ENCODE measurements around the gene BABAM1. TPM values are rescaled to one million over a fixed set of nuclear protein-coding genes. Genes with fewer than 3 reads are reported as not detected.

Gene BABAM1
- total RNA-seq, result 43.6 TPM

DNA sequence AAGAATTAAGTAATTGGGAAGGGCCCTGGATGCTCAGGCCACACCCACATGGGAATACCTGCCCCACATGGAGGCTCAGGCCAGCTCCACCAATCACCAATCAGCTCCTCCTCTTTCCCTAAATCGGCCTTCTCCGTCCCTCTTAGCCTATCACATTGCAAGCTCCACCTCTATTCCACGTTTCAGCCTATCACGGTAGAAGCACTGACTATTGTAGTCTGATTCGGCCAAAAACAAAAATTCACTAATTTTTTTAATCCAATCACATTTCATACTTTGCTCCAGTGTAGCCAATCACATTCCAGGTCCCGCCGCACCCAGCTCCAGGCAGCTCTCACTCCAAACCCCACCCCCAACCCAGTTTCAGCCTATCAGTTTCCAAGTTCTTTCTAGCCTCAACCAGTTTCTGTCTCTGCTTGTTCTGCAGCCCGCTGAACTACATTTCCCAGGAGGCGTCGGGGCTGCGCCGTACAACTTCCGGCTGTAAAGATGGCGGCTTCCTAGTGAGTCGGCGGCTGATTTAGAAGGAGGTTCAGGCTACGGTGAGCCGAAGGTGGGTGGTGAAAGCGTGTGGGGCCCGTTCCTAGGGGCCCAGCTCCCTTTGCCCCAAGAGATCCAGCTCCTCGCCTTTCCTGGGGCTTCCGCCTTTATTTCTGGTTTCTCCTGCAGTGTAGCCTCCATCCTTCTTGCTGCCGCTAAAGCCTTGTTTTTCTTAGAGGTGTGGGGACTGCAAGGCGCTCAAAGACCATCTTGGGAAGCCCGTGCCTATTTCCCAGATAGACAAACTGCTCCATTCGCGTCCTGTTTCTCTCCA, at the start of gene BABAM1:
Gene BABAM1 (plus strand): TSS at position 469 of the 814 bp plus-strand sequence. CDS start 1,364 bp downstream, outside the sequence.
- DNase-seq, result peak; percentile 99

DNA sequence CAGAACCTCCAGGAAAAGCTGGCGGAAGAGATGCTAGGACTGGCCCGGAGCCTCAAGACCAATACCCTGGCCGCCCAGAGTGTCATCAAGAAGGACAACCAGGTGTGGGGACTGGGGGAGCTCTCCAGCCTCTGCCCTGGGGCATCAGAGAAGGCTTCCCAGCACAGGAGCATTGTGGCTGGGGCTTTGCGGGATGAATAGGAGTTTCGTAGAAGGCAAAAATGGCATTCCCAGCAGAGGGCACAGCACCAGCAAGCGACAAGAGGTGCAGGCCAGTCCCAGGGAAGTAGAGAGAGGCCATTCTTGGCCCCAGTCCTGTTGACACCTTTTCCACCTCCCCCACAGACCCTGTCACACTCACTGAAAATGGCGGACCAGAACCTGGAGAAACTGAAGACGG, 48.0 kb upstream of the BABAM1 start:
- no peak for DNase-seq

DNA sequence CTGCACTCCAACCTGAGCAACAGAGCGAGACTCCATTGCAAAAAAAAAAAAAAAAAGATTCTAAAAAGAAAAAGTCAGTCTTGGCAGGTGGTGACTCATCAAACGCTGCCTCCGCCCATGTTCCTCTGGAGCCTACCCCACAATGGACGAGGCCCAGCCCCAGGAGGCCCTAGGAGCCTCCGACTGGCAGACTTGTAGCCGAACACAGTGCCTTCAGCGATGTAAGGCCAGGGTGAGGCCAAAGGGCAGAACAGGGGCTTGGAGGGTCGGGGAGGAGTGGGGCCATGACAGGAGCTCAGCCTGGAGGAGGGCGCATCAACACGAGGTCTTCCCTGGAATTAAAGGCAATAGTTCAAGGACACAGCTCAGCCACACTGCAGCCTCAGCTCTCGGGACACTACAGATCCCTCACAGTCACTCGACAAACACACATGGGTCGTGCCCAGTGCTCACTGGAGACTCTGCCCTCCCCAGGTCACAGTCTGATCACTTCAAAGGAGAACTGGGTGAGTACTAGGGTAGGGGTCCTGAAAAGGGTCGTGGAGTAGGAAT, 47.0 kb upstream of the BABAM1 start:
- no peak for DNase-seq

DNA sequence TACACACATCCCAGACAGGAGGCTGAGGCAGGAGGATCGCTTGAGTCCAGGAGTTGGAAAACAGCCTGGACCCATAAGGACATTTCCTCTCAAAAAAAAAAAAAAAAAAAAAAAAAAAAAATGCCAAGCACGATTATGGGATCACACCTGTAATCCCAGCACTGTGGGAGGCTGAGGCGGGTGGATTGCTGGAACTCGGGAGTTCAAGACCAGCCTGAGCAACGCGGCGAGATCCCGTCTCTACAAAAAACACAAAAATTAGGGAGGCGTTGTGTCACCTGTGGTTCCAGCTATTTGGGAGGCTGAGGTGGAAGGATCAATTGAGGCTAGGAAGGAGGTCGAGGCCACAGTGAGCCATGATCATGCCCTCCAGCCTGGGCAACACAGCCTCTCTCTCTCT, 42.2 kb upstream of the BABAM1 start:
- DNase-seq, result no peak

DNA sequence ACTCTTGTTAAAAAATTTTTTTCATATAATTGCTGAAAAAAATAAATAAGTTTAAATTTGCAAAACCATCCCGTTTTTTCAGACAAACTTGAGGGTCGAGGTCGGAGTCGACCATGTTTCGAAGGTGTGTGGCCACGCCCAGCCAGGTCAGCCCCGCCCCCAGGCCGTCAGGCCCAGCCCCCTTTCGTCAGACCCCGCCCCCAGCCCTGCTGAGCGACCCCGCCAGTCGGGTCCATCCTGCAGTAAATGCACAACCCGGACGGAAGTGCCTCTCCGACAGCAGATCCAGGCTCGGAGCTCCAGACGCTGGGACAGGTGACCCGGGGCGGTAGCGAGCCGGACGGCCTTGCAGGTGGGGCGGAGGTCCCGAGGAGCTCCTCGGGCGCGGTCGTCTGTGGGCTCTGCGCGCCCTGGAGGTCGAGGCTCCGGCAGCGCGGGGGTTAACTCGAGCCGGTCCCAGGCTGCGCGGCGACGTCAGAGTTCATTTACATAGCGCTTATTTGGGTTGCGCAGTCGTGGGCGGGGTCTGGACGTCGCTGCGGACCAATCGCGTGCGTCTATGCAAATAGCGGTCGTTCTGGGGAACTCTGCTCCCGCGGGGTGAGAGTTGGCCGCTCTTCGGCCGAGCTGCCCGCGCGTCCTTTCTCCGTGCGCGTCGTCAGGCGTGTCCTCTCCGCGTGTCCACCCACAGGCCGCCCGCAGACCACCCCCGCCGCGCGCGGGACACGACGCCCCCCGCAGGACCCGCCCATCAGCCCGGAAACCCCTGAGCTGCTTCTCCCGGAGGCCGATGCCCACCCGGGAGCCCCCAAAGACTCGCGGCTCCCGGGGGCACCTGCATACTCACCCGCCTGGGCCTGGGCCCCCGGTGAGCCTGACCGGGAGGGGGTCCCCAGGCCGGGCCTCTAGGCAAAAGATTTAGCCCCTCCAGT, 41.0 kb upstream of the BABAM1 start, which contains the start of gene OCEL1:
Gene OCEL1 (plus strand): TSS at position 225 of the 932 bp plus-strand sequence. CDS start 22 bp downstream, at position 247.
- DNase-seq, result peak; percentile 96

DNA sequence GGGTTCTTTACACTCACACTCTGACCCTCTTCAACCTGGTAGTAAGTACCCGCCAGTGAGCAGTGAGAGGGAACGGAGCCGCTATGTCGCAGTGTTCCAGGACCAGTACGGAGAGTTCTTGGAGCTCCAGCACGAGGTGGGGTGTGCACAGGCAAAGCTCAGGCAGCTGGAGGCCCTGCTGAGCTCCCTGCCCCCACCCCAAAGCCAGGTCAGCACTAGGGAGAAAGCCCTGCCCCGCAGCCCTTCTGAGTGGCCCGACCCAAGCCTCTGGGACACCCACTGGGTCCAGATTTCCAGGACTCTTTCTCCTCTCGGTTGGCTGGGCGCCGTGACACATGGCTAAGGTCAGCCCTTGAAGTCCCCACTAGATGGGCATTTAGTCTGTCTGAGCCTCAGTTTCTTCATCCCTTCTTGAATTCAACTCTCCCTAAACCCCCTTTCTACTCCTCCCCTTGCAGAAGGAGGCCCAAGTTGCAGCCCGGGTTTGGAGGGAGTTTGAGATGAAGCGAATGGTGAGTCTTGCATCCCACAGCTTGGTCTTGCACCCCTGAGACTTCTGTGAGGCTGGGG, 39.4 kb upstream of the BABAM1 start:
- no peak for DNase-seq

DNA sequence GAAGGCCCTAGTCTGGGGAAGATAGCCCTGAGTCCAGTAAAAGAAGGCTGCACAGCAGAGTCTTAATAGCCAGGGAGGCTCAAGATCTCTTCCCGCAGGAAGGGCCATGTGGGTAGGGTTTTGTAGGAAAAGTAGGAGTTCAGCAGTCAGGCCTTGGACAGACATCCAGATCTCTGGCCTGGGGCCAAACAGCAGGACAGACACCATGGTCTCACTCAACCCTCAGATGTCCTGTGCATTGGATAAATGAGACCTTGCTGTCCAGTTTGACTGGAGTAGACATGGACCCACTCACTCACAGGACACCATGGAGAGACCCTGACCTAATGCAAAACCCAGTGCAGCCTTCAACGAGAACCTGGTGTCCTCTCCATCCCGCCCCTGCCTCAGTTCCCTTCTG, 37.4 kb upstream of the BABAM1 start:
- DNase-seq, result no peak

DNA sequence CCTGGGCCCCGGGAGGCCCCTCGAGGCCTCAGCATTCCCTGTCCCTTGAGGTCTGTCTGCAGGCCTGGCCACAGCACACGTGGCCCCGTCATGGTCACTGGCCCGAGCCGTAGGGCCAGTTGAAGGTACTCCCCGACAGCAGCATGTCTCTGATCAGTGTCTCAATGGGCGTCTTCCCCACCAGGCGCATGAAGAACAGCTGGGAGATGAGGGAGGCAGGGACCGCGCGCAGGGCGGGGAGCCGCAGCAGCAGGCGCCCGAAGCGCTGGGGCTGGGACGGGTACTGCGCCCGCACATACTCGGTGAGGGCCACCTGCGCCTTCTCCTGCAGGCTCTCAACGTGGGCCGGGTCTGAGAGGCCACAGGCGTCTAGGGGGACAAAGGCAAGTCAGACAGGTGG, 35.0 kb upstream of the BABAM1 start:
- DNase-seq, result no peak

DNA sequence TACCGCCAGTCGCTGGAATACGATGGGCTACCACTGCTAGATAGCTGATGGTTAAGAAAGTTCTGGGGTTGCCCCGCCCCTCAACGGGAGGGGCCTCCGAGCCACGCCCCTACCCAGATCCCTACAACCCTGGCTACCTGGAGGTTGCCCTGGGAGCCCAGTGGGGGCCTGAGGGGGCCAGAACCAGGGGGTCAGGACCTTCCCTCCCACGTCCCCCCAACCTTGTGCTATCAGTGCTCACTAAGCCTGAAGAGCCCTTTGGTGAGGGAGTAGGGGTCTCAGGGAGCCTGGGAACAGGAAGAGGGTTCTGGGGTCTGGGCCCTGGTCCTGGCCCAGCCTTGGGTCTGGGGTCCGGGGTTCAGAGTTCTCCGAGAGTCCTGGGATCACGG, 32.3 kb upstream of the BABAM1 start:
- DNase-seq, result no peak

DNA sequence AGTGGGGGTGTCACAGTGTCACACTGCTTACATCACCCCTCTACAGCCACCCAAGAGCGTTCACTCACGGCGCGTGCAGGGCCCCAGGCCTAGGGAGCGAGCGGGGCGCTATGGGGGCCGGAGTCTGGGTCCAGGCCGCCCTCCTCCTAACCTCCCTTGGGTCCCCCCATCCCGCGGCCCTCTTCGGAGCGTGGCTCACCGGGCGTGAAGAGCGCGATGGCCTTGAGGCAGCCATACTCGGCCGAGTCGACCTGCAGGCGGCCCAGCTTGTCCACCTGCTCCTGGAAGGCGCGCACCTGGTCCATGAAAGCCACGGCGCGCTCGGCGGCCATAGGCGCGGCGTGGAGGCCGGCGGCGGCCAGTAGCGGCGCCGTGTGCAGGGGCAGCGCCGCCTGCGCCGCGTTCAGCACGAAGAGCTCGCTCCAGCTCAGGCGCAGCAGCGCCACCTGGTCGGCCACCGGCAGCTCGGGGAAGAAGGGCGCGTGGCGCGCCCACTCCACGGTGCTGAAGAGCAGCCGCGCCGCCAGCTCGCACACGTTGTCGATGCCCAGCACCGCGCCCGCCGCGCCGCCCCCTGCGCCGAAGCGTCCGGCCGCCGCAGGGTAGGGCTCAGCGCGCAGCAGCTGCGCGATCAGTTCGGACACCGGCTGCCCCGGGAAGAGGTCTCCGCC, 31.8 kb upstream of the BABAM1 start:
- DNase-seq, result peak; percentile 21

DNA sequence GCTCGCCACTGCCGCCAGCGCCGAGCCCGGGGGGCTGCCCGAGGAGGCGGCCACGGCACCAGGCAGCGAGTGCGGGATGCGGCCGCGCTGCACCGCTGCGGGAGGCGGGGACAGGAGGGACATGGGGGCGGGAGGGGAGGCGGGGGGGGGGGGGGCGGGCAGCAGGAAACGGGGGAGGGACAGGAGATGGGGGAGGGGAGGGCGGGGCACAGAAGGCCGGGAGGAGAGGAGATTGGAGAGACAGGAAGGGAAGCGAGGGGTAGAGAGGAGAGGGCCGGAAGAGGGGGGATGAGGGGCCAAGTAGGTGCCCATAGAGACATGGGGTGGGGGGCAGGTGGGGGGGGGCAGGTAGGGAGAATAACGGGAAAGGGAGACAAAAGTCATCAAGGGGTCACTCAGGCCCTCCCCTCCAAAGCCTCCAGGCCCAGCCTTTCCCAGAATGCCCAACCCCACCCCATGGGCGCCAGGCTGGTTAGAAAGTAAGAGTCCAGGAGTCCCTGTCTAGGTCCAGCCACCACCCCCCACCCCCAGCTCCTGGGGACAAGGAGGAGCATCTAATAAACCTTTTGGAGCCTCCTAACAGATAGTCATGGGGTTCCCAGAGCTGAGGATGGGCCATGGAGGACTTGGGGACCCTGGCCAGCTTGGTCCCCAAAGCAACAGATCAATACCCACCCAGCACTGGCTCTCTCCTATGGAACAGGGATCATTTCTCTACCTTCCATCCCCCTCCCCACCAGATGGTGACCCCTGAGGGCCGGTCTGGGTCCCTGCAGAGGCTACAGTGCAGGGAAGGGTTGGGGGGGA, 31.1 kb upstream of the BABAM1 start:
- no peak for DNase-seq

DNA sequence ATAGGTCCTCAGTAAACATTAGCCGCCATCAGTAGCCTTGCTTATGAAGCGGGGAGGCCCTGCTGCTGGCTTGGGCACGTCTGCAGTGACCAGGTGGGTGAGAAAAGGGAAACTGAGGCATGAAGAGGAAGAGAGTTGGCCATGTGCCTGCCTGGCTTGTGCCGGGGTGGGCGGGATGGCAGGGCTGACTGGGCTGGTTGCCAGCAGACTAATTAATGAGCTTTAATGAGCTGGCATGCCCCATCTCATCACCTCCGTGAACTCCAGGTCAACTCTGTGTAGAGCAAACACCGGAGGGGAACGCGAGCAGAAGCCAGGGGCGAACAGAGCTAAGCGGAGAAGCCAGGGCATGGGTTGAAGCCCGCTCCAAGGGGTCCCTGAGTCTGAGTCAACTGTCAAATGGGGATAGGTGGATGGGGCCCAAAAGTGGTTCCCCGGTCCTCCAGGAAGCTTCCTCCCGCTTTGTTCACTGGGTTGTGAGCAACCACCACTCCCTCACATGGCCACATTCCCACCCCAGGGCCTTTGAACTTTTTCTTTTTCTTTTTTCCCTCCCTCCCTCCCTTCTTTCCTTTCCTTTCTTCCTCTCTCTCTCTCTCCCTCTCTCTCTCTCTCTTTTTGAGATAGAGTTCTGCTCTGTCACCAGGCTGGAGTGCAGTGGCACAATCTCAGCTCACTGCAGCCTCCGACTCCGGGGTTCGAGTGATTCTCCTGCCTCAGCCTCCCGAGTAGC, 30.3 kb upstream of the BABAM1 start:
- no peak for DNase-seq

DNA sequence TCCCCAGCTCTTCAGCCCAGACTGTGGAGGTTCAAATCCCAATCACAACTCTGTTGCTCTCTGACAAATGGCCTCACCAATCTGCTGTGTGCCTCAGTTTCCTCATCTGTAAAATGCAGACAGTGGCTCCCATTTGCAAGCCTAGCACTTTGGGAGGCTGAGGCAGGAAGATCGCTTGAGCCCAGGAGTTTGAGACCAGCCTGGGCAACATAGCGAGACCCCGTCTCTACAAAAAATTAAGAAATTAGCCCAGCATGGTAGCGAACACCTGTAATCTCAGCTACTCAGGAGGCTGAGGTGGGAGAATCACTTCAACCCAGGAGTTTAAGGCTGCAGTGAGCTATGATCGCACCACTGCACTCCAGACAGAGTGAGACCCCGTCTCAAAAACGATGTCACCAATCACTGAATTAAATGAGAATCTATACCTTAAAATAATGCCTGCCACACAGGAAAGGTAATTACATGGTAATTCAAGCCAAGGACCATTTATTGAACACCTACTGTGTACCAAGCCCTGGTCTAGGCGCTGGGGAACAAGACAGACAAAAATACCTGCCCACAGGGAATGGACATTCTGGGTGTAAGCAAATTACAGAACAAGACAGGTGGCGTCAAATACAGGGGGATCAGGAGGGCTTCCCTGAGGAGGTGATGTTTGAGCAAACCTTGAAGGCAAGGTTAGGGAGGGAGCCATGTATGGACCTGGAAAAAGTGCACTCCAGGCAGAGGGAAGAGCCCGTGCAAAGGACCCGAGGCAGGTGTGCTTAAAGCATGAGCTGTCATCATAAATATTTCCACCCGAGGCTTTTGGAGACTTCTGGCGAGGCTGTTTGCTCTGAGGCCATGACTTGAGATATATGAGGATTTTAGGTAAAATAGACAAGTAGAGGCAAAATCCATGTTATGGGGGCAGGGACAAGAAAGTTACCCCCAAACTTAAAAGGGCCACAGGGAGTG, 29.2 kb upstream of the BABAM1 start:
- no peak for DNase-seq

DNA sequence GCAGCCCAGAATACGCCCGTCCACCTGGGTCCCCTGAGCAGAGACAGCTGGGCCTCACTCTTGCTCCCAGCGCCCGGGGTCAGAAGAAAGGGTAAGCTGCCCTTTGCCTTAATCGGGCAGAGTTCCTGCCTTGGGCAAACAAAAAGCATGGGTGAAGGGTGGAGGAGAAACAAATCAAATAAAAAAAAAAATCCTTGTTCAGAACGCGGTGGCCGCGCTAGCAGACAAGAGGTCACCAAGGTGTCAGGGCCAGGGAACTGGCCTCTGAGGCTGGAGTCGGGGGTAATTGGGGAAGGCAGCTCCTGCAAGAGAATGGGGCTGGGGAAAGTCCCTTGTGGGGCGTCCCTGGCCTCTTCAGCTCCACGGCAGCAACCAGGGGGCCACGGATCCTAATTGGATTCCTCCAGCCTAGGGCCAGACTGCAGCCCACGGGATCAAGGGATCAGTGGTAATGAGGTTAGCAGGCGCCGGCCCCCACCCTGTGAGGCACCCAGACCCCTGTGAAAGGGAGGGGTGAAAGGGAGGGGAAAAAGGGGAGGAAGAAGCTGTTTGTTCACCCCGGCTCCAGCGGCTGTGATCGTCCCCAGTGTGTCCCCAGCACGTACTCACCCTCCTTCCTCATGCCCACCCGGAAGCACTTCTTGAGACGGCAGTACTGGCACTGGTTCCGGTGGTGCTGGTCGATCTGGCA, 27.0 kb upstream of the BABAM1 start:
- no peak for DNase-seq

DNA sequence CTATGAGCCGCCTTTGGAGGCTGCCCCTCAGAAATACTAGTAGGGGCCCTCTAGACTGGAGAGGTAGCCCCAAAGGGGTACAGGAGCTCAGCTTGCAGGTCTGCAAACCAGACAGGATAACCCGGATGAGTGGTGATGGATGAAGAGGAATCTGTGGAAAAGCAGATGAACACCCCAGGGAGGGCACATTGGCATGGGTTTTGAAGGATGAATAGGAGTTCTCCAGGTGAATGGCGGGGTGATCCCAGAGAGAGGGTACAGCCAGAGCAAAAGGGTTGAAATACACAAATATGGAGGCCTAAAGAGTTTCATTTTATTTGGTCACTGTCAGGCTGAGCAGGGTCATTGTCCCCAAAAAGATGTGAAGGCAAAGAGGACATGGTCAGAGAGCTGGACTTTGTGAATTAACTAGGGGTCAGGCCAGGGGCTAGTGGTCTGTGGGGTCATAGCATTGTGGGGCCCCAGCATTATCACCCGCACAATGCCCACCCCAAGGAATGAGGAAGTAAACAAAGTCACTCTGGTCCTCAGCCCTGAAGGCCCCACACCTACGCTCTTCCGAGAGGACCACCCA, 26.3 kb upstream of the BABAM1 start:
- no peak for DNase-seq

DNA sequence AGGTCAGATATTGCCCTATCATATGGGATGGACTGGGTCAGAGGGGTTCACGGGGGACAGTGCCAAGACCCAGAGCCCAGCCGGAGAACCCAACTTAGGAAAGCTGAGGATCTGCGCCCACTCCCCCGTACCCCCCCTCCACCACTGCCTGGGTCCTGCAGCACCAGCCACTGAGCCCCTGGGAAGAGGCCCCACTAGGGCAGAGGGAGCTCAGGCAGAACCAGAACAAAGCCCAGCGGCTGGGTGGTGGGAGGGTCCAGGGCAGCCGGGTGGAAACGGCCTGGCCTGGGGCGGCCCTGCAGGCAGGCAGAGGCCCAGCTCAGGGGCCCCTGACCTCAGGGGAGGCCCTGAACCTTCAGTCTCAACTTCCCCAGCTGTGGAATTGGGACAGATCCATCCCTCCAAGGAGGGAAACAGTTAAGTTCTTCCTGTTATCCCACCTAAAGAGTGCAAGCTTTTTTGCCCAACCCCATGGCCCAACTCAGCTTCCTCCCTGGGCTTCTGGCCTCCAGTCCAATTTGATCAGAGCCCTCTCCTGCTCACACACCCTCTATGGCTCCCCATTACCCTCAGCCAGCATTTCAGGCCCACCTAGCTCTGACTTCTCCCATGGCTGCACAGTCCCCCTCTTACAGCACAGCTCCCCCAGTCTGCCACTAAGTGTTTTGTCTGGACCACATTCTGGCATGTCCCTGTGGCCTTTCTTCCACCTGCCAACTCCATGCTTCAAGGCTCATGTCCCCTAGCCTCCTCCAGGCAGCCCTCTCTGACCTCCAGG, 24.6 kb upstream of the BABAM1 start:
- DNase-seq, result no peak

DNA sequence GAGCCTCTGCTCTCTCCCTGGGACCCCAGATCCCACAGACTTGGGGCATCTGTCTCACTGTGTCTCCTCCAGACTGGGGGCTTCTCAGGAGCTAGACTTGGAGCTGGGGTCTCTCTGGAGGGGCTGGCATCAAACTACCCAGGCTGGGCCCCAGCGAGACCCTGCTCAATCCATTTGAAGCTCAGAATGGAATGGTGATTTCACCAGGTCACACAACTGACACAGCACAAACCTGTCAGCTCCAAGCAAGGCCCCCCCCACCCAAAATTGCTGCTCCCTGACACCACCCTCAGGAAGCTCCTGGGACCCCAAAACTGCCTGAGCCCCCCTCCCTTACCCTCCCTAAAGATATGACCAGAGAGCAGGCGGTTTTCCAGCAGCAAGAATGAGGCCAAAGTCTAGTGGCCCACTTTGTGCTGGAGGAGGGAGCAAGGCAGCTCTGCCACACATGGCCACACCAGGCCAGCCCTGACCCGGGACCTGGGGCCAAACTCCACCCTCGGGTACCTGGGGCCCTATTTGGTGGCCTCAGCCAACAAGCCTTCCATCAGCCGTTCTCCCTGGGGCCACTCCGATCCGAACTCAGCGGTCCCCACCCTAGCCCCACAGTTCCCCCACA, 23.9 kb upstream of the BABAM1 start:
- no peak for DNase-seq
